GM12872 (cell line): ENCODE results near the gene TSPAN9.

Experiments
- TF ChIP-seq, protein P1 (sequence below): IDR thresholded peaks from 3 replicates; pipeline ENCODE4 v1.5.1; 2011; ENCODE audit warnings: low read depth, mild to moderate bottlenecking, low read length, moderate library complexity; ENCODE audit not compliant: insufficient read depth

The TSPAN9 gene

DNA sequence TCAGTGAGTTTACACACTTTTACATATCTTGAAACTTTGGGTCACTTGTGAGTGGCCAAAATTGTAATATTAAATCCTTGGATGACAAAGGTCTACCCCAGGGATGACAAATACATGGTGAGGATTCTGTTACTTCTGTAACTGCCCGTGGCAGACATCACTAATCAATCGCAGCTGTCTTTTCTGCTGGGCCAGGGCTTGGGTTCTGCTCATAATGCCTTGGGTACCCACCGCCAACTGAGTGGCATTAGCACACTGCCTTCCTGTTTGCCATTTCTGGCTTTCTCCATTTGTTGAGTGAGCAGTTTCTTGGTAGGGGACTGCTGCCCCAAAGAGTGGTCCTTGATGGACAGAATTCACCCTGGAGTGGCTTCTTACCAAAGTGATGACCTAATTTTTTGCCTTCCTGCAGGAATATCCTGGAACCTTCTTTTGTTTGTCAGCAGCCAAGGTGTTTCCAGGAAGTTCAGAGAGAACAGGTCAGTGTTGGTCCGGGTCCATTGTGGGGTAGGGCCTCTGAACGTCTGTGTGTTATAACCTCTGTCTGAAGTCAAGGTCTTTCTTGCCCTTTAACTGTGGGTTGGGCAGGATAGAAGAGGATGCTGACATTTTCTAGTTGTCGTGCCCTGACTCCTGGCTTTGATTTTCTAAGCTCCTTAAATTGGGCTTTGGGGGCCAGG is 6.2 kb downstream of the TSPAN9 start:
- TF ChIP-seq, protein P1, sequence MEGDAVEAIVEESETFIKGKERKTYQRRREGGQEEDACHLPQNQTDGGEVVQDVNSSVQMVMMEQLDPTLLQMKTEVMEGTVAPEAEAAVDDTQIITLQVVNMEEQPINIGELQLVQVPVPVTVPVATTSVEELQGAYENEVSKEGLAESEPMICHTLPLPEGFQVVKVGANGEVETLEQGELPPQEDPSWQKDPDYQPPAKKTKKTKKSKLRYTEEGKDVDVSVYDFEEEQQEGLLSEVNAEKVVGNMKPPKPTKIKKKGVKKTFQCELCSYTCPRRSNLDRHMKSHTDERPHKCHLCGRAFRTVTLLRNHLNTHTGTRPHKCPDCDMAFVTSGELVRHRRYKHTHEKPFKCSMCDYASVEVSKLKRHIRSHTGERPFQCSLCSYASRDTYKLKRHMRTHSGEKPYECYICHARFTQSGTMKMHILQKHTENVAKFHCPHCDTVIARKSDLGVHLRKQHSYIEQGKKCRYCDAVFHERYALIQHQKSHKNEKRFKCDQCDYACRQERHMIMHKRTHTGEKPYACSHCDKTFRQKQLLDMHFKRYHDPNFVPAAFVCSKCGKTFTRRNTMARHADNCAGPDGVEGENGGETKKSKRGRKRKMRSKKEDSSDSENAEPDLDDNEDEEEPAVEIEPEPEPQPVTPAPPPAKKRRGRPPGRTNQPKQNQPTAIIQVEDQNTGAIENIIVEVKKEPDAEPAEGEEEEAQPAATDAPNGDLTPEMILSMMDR = no peak

- TF ChIP-seq, protein P1 = no peak
Measured at GRCh38 chr12:3083921-3084347, 6.8 kb downstream of the TSPAN9 start.

GRCh38 chr12:3084742-3085141 is 7.6 kb downstream of the TSPAN9 start:
- TF ChIP-seq, protein P1 = no peak

- TF ChIP-seq, protein P1 = no peak
Measured at GRCh38 chr12:3085341-3086139, 8.4 kb downstream of the TSPAN9 start.

- TF ChIP-seq, protein P1 = no peak
Measured at GRCh38 chr12:3086211-3086610, 9.0 kb downstream of the TSPAN9 start.

- TF ChIP-seq, protein P1 = no peak
Measured at GRCh38 chr12:3086729-3087323, 9.6 kb downstream of the TSPAN9 start.
